GM18873 (cell line): ENCODE data around the gene ADAT2.

Experiments
- ATAC-seq: cut with Tn5 transposase; IDR thresholded peaks from one replicate; pipeline ENCODE4 v1.9.1; 2021; ENCODE audit warnings: mild to moderate bottlenecking, moderate library complexity, moderate number of reproducible peaks; ENCODE audit not compliant: unreplicated experiment, low FRiP score

Gene ADAT2

DNA sequence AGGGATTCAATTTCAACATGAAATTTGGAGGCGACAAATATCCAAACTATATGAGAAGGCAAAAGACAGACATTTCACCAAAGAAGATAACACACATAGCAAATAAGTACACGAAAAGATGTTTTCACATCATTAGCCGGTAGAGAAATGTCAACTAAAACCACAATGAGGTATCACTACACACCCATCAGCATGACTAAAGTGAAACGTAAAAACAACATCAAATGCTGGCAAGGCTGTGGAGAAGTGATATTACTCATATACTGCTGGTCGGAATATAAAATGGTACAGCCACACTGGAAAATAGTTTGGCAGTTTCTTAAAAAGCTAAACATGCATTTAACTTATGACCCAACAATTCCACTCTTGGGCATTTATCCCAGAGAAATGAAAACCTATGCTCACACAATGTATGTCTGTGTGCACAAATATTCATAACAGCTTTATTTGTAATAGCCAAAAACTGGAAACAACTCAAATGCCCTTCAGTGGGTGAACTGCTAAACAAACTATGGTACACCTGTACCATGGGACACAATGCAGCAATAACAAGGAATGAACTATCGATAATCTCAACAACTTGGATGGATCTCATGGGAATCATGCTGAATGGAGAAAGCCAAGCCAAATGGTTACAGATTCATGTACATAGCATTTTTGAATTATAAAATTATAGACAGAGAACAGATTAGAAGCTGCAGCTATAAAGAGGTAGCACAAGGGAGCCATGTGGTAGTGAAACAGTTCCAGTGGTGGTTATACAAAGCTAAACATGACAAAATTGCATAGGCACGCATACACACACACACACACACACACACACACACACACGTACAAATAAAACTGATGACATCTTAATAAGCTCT, 8.6 kb downstream of the ADAT2 start:
- ATAC-seq = no peak

DNA sequence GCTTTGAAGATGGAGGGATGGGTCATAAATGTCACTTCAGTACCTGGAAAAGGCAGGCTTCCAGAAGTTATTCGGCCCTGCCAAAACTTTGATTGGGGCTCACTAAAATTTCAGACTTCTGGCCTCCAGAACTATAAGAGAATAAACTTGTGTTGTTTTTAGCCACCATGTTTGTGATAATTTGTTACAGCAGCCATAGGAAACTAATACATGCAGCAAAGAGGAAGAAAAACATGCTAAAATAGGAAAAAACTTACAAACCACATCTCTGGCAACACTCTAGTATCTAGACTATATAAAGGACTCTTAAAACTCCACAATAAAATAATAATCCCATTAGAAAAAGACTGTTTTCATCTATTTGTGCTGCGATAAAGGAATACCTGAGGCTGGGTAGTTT, 9.5 kb downstream of the ADAT2 start:
- no peak for ATAC-seq

DNA sequence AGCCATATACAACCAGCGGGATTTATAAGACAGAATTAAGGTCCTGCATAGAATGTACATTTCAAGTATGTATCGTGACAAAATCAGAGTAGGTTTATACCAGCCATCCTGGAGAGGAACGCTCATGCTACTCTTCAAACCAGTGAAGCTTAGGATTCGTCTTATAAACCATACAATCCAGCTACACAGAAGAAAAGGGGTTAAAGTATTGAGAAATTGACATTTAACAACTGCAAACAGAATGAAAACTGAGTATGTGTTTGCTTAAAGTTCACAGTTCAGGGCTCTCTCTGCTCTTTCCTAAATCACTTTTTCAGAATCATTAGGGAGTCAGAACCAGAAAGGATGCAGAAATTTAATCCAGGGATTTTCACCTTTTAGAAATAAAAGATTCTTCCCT, 17.9 kb downstream of the ADAT2 start:
- no peak for ATAC-seq

DNA sequence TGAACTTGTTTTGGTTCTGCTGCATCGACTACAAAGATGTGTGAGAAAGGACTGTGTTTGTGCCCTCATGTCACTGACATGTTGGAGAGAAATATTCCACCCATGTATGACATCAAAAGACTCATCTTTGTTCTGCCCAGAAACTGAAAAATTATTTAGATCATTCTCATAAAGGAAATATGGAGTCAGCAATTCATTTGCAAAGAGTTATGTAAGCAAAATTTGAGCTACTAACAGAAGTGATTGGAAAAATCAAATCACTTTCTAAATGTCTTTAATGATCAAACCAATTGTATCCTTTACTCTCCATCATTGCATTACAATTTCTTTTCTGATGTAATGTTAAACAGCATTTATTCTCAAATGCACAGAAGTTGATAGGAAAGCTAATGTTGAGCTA, 19.3 kb downstream of the ADAT2 start:
- ATAC-seq = no peak

DNA sequence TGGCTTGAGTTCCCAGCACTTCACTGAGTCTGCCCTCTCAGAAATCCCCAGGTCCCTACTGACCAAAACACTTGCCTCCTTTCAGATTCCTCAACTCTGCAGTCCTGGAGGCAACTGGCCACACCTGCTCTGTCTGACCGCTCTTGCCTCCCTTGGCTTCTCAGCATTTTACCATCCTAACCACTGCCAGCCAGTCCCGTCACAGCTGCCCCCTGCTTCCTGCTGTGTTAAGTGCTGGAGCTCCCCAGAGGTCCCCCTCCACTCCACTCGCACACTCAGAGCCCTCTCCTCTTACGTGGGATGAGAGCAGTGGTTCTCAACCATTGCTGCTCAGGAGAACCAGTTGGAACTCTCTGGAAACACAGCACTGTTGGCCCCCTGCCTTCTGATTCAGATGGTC, 20.5 kb downstream of the ADAT2 start:
- no peak for ATAC-seq

DNA sequence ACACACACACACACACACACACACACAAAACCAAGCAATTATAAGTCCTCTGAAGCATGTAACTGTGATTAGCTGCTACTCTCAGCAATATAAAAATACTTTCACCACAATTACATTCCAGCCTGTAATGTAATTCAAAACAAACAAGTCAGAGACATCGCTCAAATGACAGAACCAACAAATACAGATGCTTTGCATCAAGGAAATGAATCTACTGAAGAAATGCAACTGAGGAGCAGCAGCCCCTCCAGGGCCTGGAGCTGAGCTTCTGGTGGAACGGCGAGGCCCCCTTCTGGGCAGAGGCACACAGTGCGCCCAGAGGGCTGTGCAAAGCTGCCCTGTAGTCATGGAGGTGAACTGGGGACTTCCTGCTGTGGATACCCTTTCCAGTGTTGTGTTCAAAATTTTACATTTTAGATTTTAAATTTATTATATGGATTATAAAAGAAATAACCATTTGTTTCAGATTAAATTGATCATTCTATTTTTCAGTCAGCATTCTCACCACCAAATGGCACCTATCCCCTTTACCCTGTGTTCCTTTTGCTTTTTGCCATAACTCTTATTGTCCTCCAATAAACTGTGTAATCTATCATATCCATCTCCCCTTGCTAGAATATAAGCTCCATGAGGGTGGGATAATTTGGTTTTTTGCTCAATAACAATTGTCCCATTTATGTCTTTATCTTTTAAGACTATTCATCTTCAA, 23.2 kb downstream of the ADAT2 start:
- peak; percentile 93 for ATAC-seq

DNA sequence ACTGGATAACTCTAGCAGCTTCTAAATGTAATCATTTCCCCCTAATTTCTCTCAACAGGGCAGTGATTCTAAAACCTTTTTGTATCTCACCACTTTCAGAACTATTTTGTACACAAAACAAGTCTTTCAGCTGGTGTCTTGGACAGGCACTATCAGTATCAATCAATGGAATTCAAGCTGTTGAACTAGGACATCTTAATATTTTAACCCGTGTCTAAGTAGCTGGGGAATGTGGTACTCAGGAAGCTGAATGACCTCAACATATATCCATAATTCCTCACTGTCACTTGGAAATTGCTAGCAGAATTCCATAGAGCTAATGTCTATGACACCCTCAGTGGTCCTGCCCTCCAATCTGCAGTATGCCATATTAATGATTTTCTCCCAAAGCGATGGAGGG, 24.5 kb downstream of the ADAT2 start:
- no peak for ATAC-seq

DNA sequence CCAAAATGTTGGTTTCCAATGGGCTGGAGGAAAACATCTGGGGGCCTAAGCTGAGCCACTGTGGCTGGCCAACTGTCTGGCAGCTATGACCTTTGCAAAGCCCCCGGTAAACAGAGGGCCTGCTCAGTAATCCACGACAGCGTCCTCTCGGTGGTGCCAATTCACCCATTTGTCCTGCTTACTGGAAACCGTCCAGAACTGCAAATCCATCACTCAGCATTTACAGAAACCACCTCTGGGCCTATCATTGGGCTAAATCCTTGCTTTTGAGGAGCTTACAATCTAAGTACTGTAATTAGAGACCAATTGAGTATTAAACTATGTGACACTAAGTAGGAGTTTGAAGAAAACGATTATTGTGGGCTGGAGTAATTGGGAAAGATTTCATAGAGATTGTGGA, 31.0 kb downstream of the ADAT2 start:
- ATAC-seq = no peak

DNA sequence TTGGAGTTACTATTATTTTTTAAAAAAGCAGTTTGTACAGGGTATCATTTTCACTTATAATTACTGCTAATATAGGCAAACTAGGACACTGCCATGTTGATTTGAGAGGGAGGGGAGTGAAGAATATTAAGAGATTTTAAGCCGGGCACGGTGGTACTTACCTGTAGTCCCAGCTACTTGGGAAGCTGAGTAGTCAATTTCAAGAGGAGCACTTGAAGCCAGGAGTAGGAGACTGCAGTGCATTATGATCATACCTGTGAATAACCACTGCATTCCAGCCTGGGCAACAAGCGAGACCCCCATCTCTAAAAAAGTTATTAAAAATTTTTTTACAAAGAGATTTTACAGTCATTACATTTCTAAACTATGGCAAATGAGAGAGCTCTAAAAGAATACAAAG, 35.7 kb downstream of the ADAT2 start:
- no peak for ATAC-seq

DNA sequence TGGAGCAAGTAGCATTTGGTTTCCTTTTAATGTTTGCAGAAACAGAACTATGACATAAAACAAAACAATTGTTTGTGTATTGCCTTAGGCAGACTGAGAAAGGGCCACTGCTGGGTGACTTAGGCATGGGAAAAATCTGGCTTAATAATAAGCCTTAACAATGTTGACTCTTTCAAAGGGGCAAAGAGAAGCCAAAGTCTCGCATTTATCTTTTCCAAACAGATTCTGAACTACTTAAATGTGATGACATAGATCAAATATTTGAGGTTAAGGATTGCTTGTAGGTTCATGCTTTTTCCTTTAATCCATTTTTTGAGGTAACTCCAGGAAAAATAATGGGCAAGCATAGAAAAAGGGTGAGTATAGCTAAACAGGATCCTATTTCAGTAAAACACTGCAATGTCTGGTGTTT, 39.6 kb downstream of the ADAT2 start:
- no peak for ATAC-seq

DNA sequence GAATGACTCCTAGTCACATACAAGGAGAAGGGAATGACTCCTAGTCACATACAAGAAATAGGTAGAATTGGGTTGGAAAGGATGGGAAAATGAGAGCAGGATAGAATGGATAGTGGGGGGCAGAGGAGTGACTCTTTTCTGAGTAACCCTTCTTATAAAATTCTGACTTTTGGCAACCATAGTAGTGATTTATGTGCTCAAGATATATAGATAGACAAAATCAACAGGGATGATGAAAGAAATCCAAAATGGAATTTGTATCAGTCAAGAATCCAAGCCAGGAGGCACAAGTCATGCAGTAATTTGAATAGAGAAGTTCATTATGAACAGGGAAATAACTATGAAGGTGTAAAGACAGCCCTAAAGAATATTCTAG, 41.7 kb downstream of the ADAT2 start:
- ATAC-seq = no peak

DNA sequence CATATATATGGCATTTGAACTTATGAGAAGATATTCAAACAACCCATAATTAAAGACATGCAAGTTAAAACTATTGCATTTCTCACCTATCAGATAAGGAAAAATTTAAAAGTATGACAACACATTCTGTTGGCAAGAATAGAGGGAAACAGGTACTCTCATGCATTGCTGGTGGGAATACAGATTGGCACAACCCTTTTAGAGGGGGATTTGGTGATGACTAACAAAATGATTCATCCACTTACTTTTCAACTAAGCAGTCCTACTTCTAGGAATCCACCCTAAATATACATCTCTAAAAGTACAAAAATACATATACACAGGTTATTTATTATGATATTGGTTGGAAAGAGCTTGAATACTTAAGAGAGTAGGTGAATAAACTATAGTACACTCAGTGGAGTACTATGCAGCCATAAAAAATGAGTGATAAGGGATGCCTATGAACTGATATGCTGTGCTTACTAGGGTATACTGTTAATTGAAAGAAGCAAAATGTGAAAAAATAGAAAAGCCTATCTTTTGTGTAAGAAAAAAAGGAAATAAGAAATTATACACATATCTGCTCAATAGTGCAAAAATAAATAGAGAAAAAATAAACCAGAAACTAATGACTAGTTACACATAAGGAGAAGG, 42.2 kb downstream of the ADAT2 start:
- no peak for ATAC-seq

DNA sequence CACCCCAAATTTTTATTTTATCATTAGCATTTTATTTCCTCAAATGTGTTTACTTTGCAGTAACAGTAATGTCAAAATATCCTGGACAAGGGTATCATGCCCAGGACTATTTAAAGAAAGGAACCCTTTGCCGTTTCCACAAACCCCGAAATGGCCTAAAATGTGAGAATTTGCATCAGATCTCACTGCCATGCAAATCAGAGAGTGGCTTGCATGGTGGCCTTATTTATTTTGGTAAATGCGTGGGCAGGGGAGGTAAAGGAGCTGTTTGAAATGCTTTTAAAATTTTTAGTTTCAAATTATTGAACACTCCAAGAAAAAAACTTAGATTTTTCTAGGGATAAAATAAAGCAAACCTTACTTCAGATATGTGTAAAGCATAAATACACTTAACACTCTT, 43.8 kb downstream of the ADAT2 start:
- no peak for ATAC-seq

DNA sequence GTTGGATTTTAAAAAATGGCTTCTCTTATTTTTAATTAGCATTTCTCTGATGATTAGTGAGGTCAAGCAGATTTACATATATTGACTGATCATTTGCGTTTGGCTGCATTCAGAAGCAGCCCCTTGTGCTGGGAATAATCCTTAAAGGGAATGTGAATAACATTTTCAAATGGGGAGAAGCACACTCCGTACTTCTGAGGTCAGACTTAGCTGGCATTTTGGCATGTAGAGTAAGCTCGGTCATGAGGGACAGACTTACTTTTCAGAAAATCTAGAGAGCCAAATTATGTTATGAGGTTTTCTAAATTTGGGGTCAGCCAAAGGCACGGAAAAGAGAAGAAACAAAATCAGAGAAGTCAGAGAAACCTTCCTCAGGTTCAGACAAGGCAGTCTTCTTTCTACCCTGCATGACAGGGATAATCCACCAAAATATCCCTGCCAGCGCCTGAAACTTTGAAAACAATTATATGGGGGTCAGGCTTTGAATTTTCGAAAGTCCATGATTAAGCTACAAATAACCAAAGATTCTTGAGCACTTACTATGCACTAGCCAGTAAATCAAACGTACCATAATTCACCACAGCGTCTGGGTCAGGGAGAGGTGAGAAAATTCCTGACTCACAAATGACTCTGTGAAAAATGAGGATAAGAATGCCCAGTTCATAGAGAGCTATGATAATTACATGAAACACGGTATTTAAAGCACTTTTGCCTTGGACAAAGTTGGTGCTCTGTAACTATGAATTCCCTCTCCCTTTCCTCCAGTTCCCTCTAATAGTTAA, 44.9 kb downstream of the ADAT2 start:
- no peak for ATAC-seq

DNA sequence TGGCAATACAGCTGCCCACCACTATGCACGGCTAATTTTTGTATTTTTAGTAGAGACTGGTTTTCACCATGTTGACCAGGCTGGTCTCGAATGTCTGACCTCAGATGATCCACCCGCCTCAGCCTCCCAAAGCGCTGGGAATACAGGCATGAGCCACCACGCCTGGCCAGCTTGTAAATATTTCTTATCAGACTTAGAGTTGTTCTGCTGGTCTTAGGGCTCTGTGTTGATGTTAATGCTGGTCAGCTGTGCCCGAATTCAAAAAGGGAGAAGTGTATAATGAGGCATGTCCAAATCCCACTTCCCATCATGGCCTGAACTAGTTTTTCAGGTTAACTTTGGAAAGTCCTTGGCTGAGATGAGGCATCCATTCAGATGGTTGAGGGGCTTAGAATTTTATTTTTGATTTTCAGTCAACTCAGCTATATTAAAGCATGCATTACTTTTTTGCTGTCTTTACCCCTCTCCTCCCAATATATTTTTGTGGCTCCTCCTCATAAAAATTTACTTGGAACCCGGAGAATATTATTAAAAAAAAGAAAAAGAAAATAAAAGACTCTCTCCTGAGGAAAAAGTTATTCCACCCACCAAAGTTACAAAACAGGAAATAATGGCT, 47.7 kb downstream of the ADAT2 start:
- no peak for ATAC-seq

DNA sequence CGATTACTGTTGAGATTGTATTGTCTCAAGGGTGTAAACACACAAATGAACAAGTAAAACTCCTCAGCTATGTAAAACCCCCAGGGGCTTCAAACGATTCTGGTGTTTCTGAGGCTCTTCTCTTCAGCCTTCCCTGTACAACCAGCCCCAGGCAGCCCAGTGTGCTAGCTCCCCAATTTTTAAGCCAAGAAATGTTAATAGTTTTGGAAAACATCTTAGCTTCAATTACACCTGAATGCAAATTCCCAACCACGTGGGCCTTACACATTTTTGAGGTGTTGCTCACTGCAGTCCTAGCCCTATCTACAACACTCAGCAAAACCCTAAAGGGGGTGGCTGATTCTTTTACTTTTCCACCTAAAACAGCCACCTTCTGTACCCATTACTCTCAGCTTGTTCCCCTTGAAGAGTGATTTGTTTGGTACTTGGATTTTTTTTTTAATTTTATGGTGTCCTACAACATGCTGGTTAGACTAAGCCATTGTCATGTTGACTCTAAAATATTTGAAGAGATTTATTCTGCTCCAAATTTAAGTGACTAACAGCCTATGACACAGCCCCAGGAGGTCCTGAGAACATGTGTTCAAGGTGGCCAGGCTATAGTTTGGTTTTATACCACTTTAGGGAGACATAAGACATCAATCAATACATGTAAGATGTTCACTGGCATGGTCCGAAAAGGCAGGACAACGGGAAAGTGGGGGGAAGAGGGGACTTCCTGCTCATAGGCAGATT, 48.7 kb downstream of the ADAT2 start:
- no peak for ATAC-seq

DNA sequence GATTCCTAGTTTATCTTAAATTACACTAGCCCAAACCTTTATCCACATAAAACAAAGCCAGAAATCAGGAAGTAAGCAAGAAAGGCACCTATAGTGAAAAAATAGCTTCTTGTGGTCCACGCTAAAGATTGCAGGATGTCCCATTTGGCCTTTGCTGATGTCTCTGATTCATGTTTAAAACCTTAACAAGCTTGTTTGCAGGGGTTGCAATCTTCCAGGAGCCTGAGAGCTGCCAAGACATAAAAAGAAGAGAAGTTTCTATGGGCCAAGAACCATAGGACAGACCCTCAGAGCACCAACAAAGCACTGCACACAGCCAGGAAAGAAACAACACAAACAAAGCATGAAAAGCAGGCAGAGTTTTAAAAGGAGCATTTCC, 49.4 kb downstream of the ADAT2 start:
- ATAC-seq = no peak

DNA sequence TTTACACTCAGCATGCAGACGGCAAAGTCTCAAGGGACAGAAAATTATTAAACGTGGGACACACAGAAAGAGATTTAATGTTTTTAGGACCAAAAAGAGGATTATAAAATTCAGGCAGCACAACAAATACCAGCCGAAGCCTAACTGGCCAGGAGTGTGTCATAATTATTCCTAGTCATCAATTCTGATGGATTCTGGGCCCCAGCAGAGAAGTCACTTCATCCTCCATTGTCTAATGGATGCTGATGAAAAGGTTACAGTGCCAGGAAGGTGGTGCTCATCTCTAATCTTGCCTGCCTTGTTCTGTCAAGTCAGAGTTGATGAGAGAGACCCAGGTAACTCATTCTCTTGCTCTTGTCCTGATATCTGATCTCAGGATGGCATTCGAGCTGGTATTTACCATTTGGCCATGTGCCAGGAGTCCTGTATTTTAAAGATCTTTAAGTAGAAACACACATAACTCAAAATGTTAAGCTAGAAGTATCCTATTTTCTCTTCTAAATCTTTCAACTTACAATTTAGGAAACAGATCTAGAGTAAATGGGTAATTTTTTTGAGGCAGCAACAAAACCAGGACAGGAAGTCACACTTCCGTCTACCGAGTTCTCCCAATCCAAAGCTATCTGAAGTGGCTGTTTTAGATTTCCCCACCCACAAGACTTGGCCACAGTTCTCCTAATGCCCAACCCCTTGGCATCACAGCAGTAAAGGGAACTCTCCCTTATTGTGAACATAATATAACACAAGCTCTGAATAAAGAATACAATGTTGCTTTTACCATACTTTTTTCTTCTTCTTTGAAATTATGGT, 50.0 kb downstream of the ADAT2 start:
- no peak for ATAC-seq

DNA sequence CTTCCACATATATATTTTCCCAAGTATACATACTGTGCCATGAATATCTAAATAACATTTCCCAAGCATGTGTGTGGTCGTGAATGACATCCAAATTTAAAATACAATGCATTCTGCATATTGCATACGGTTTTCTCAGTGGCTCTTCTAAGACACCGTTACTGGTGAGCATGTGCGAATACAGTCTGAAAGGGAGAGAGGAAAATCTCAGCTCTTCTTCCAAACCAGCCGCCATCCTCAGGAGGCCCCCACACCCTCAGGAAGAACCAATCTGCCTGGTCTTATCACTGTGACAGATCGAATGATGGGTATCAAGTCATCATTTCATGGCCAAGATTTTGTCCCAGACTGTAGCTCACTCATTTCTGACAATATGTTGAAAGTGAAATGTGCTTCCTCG, 50.7 kb downstream of the ADAT2 start:
- no peak for ATAC-seq
